GM21576 (cell line): ENCODE data around the gene EPM2AIP1.
"Not testable (repeated sequence)": the region's sequence is repeated elsewhere in the genome, so short reads cannot be mapped to it uniquely, and the experiment has no call there.

ENCODE experiments used
- ATAC-seq: cut with Tn5 transposase; IDR thresholded peaks from one replicate; pipeline ENCODE4 v1.9.1; 2021; ENCODE audit warnings: mild to moderate bottlenecking, moderate library complexity; ENCODE audit not compliant: unreplicated experiment

The EPM2AIP1 gene

GRCh38 chr3:36954452-36955134, 38.3 kb downstream of the EPM2AIP1 start:
- no peak for ATAC-seq

GRCh38 chr3:36947814-36948213, 45.1 kb downstream of the EPM2AIP1 start:
- ATAC-seq, result not testable (repeated sequence)

- ATAC-seq, result no peak
Measured at GRCh38 chr3:36945333-36945980, 47.5 kb downstream of the EPM2AIP1 start.

- ATAC-seq, result peak; percentile 59
Measured at GRCh38 chr3:36944641-36945270, 48.2 kb downstream of the EPM2AIP1 start, which contains the start of gene TRANK1. Gene TRANK1, minus strand, starts transcription at chr3:36945054. Its CDS starts 245 bp downstream, at chr3:36944809.

- peak; percentile 44 for ATAC-seq
Measured at GRCh38 chr3:36944012-36944640, 48.8 kb downstream of the EPM2AIP1 start.

GRCh38 chr3:36943601-36944000, 49.3 kb downstream of the EPM2AIP1 start:
- ATAC-seq, result no peak

- no peak for ATAC-seq
Measured at GRCh38 chr3:36942638-36943248, 50.2 kb downstream of the EPM2AIP1 start.

- no peak for ATAC-seq
Measured at GRCh38 chr3:36941658-36942057, 51.3 kb downstream of the EPM2AIP1 start.

GRCh38 chr3:36941162-36941561, 51.8 kb downstream of the EPM2AIP1 start:
- no peak for ATAC-seq

- no peak for ATAC-seq
Measured at GRCh38 chr3:36937492-36937891, 55.4 kb downstream of the EPM2AIP1 start.
